Activated CD4-positive, alpha-beta T cell treated with anti-CD3 and anti-CD28 coated beads for 24 hours (primary cell): ENCODE results near the gene MEP1A.
"Not testable (repeated sequence)": the region's sequence is repeated elsewhere in the genome, so short reads cannot be mapped to it uniquely, and the experiment has no call there.

ENCODE experiments used
- DNase-seq, 2 donors: peaks; one replicate each; pipeline ENCODE4 v3.0.0-alpha.2; 2020; ENCODE audit warnings: low read depth in 2 of 2

MEP1A gene

GRCh38 chr6:46834257-46834916 is 41.2 kb downstream of the MEP1A start:
- DNase-seq: not testable (repeated sequence)

GRCh38 chr6:46834991-46835390 is 41.8 kb downstream of the MEP1A start:
- DNase-seq: not testable (repeated sequence)

- no peak for DNase-seq
Measured at GRCh38 chr6:46838033-46838432, 44.8 kb downstream of the MEP1A start.

- DNase-seq: not testable (repeated sequence)
Measured at GRCh38 chr6:46842252-46842846, 49.2 kb downstream of the MEP1A start.

- no peak for DNase-seq
Measured at GRCh38 chr6:46845126-46845525, 51.9 kb downstream of the MEP1A start.

- DNase-seq: peak; percentile 38 to 53
Measured at GRCh38 chr6:46848684-46849360, 55.6 kb downstream of the MEP1A start.

GRCh38 chr6:46849361-46849690 is 56.1 kb downstream of the MEP1A start:
- DNase-seq: no peak

- DNase-seq: no peak
Measured at GRCh38 chr6:46850792-46851191, 57.6 kb downstream of the MEP1A start.

GRCh38 chr6:46851576-46851975 is 58.4 kb downstream of the MEP1A start:
- DNase-seq: not testable (repeated sequence)

- DNase-seq: peak; percentile 5 to 18
Measured at GRCh38 chr6:46855966-46856365, 62.8 kb downstream of the MEP1A start.

- no peak for DNase-seq
Measured at GRCh38 chr6:46862381-46862780, 69.2 kb downstream of the MEP1A start.

GRCh38 chr6:46863791-46864190 is 70.6 kb downstream of the MEP1A start:
- no peak for DNase-seq

GRCh38 chr6:46865221-46865620 is 72.0 kb downstream of the MEP1A start:
- DNase-seq: no peak

- no peak for DNase-seq
Measured at GRCh38 chr6:46867411-46867810, 74.2 kb downstream of the MEP1A start.

- no peak for DNase-seq
Measured at GRCh38 chr6:46876126-46876525, 82.9 kb downstream of the MEP1A start.

GRCh38 chr6:46879003-46879402 is 85.8 kb downstream of the MEP1A start:
- no peak for DNase-seq

- no peak for DNase-seq
Measured at GRCh38 chr6:46882645-46883044, 89.5 kb downstream of the MEP1A start.

- DNase-seq: no peak
Measured at GRCh38 chr6:46888031-46888430, 94.8 kb downstream of the MEP1A start.

- DNase-seq: no peak
Measured at GRCh38 chr6:46888578-46888977, 95.4 kb downstream of the MEP1A start.
